ENCODE measurements around the gene MYO1E.

MYO1E gene

DNA sequence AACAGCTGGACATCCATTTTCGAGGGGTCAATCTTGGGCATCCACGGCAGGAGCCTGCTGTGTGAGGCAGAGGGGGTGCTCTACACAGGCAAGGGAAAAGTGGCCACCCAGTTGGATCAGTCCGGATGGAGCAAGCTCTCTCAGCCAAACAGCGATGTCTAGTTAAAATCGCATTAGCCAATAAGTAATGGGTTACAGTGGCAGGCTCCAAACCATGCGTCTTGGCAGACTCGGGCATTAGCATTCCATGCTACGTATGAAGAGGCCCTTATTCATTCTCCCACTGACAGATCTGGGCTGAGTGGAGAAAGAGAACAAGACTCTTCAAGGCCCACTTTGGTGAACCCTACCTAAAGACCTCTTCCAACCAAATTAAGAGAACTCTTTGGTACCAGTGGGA, 218.4 kb downstream of the MYO1E start:
- TF ChIP-seq ZNF70 (CRISPR knock-in tag; IDR thresholded peaks at IDR 0.05), result no peak
- TF ChIP-seq ZFP3 (CRISPR knock-in tag; IDR thresholded peaks at IDR 0.05), result no peak
- TF ChIP-seq TCF4 (CRISPR knock-in tag; IDR thresholded peaks at IDR 0.05; ENCODE audit: borderline replicate concordance), result no peak
- no peak for TF ChIP-seq ZC3H10 (CRISPR knock-in tag; IDR thresholded peaks at IDR 0.05)
- TF ChIP-seq ZNF565 (CRISPR knock-in tag; conservative IDR thresholded peaks at IDR 0.05; ENCODE audit: low read depth), result no peak
- no peak for TF ChIP-seq OSR1 (CRISPR knock-in tag; IDR thresholded peaks at IDR 0.05)
- no peak for TF ChIP-seq ESRRG (CRISPR knock-in tag; IDR thresholded peaks at IDR 0.05)
- TF ChIP-seq, protein P1, sequence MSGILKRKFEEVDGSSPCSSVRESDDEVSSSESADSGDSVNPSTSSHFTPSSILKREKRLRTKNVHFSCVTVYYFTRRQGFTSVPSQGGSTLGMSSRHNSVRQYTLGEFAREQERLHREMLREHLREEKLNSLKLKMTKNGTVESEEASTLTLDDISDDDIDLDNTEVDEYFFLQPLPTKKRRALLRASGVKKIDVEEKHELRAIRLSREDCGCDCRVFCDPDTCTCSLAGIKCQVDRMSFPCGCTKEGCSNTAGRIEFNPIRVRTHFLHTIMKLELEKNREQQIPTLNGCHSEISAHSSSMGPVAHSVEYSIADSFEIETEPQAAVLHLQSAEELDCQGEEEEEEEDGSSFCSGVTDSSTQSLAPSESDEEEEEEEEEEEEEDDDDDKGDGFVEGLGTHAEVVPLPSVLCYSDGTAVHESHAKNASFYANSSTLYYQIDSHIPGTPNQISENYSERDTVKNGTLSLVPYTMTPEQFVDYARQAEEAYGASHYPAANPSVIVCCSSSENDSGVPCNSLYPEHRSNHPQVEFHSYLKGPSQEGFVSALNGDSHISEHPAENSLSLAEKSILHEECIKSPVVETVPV (CRISPR knock-in tag; IDR thresholded peaks at IDR 0.05), result no peak
- TF ChIP-seq BACH2 (CRISPR knock-in tag; IDR thresholded peaks at IDR 0.05; ENCODE audit: borderline replicate concordance), result no peak
- TF ChIP-seq, protein P2, sequence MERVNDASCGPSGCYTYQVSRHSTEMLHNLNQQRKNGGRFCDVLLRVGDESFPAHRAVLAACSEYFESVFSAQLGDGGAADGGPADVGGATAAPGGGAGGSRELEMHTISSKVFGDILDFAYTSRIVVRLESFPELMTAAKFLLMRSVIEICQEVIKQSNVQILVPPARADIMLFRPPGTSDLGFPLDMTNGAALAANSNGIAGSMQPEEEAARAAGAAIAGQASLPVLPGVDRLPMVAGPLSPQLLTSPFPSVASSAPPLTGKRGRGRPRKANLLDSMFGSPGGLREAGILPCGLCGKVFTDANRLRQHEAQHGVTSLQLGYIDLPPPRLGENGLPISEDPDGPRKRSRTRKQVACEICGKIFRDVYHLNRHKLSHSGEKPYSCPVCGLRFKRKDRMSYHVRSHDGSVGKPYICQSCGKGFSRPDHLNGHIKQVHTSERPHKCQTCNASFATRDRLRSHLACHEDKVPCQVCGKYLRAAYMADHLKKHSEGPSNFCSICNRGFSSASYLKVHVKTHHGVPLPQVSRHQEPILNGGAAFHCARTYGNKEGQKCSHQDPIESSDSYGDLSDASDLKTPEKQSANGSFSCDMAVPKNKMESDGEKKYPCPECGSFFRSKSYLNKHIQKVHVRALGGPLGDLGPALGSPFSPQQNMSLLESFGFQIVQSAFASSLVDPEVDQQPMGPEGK (CRISPR knock-in tag; IDR thresholded peaks at IDR 0.05; ENCODE audit: borderline replicate concordance), result no peak
- TF ChIP-seq SNAI2 (CRISPR knock-in tag; IDR thresholded peaks at IDR 0.05), result no peak
- no peak for TF ChIP-seq RARB (CRISPR knock-in tag; IDR thresholded peaks at IDR 0.05)
- no peak for TF ChIP-seq ZNF8 (CRISPR knock-in tag; IDR thresholded peaks at IDR 0.05)
- TF ChIP-seq, protein P3, sequence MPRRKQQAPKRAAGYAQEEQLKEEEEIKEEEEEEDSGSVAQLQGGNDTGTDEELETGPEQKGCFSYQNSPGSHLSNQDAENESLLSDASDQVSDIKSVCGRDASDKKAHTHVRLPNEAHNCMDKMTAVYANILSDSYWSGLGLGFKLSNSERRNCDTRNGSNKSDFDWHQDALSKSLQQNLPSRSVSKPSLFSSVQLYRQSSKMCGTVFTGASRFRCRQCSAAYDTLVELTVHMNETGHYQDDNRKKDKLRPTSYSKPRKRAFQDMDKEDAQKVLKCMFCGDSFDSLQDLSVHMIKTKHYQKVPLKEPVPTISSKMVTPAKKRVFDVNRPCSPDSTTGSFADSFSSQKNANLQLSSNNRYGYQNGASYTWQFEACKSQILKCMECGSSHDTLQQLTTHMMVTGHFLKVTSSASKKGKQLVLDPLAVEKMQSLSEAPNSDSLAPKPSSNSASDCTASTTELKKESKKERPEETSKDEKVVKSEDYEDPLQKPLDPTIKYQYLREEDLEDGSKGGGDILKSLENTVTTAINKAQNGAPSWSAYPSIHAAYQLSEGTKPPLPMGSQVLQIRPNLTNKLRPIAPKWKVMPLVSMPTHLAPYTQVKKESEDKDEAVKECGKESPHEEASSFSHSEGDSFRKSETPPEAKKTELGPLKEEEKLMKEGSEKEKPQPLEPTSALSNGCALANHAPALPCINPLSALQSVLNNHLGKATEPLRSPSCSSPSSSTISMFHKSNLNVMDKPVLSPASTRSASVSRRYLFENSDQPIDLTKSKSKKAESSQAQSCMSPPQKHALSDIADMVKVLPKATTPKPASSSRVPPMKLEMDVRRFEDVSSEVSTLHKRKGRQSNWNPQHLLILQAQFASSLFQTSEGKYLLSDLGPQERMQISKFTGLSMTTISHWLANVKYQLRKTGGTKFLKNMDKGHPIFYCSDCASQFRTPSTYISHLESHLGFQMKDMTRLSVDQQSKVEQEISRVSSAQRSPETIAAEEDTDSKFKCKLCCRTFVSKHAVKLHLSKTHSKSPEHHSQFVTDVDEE (CRISPR knock-in tag; IDR thresholded peaks at IDR 0.05), result no peak
- TF ChIP-seq PPARA (CRISPR knock-in tag; IDR thresholded peaks at IDR 0.05; ENCODE audit: borderline replicate concordance), result no peak
- TF ChIP-seq ISL1 (CRISPR knock-in tag; IDR thresholded peaks at IDR 0.05), result no peak
- no peak for TF ChIP-seq ARNTL (CRISPR knock-in tag; IDR thresholded peaks at IDR 0.05; ENCODE audit: borderline replicate concordance, low read depth)
- TF ChIP-seq, protein P4, sequence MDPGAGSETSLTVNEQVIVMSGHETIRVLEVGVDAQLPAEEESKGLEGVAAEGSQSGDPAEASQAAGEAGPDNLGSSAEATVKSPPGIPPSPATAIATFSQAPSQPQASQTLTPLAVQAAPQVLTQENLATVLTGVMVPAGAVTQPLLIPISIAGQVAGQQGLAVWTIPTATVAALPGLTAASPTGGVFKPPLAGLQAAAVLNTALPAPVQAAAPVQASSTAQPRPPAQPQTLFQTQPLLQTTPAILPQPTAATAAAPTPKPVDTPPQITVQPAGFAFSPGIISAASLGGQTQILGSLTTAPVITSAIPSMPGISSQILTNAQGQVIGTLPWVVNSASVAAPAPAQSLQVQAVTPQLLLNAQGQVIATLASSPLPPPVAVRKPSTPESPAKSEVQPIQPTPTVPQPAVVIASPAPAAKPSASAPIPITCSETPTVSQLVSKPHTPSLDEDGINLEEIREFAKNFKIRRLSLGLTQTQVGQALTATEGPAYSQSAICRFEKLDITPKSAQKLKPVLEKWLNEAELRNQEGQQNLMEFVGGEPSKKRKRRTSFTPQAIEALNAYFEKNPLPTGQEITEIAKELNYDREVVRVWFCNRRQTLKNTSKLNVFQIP (CRISPR knock-in tag; IDR thresholded peaks at IDR 0.05; ENCODE audit: borderline replicate concordance, low read depth), result no peak
- ATAC-seq, result no peak

DNA sequence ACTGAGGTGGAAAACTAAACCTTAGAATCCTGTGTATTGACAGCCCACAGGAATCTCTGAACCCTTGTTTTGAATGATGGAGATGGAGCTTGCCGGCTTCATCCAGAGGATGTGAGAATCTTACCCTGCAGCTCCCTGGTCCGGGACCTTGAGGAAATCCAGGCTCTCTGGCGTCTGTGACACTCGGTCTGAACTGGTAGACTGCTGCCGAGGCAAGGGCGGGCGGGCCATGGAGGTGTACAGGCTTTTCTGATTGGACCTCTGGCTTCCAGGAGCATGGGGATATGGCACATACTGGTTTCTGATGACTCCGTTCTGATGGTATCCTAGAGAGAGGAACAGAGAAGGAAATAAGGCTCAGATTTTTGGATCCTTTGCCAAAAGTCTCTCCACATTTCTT, 219.2 kb downstream of the MYO1E start:
- TF ChIP-seq SNAI2 (CRISPR knock-in tag; IDR thresholded peaks at IDR 0.05) (no peak), CSDC2 (CRISPR knock-in tag; IDR thresholded peaks at IDR 0.05) (no peak)
- no peak for ATAC-seq

DNA sequence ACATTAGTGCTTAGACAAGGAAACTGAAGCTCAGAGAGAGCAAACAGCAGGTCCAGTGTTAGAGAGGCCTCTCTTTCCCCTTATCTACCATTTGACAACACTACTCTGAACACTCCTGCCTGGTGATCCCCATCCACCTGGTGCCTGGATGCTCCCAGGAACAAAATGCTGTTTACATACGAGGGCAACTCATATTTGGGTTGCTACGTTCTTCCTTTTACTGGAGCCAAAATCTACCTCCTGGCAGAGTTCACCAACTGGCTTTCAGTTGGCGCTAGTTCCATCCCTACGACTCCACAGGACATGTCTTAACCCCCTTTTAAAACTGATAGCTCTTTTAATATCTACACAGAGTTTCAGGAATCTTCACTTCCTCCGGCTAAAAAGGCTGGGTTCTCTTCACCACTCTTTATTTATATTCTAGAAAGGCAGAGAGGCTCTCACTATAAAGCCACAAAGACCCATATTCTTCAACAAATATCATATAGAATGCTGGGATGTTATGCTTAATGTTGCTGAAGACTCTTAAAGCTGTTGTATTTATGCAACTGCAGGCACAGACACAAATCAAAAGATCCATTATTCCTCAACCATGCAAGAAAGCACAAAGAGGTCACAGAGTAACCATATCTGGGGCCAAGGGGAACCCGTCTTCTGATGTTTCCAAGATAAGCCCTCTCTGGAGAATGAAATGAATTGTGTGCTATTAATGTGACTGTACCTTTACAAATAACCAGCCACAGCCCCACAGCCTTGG, 219.8 kb downstream of the MYO1E start:
- TF ChIP-seq PPARA (CRISPR knock-in tag; IDR thresholded peaks at IDR 0.05; ENCODE audit: borderline replicate concordance), result no peak
- no peak for TF ChIP-seq RARB (CRISPR knock-in tag; IDR thresholded peaks at IDR 0.05)
- no peak for ATAC-seq

DNA sequence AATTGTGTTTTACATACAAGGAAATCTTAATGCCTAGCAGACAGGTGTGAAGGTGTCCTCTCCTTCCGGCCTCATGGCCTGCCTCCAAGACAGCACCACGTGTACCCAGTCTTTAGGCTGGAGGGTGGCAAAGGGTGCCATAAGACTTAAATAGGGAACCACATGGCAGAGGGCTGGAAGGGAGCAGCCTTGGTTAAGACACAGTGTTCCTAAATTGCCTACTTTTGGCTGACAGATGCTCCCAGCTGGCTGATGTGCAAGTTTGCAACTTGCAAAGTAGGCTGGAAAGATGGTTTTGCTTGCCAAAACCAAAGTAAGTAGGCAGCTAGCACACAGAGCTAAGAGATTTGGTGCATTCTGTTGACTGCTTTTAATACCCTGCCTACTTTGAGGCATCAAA, 222.5 kb downstream of the MYO1E start:
- TF ChIP-seq ZNF70 (CRISPR knock-in tag; IDR thresholded peaks at IDR 0.05) (no peak), ISL1 (CRISPR knock-in tag; IDR thresholded peaks at IDR 0.05) (no peak), ZFP3 (CRISPR knock-in tag; IDR thresholded peaks at IDR 0.05) (no peak), RARB (CRISPR knock-in tag; IDR thresholded peaks at IDR 0.05) (no peak)
- TF ChIP-seq, protein P3 (CRISPR knock-in tag; IDR thresholded peaks at IDR 0.05), result no peak
- TF ChIP-seq, protein P2 (CRISPR knock-in tag; IDR thresholded peaks at IDR 0.05; ENCODE audit: borderline replicate concordance), result no peak
- ATAC-seq, result no peak
